ENCODE results near the gene ZNF555.
"Not testable (repeated sequence)": the region's sequence is repeated elsewhere in the genome, so short reads cannot be mapped to it uniquely, and the experiment has no call there.

Gene ZNF555

GRCh38 chr19:2840794-2841791 lies at the start of gene ZNF555:
TSS of gene ZNF555 (plus strand) at chr19:2841475. CDS start at chr19:2841573, 98 bp downstream.
- in situ Hi-C loops (cut with MboI; ENCODE audit: low sequenced_read_pairs) = no loop called here

GRCh38 chr19:2791876-2792275 lies 49.4 kb upstream of the ZNF555 start:
- in situ Hi-C loops (cut with MboI; ENCODE audit: low sequenced_read_pairs) = no loop called here

GRCh38 chr19:2792666-2793065 lies 48.6 kb upstream of the ZNF555 start:
- in situ Hi-C loops (cut with MboI; ENCODE audit: low sequenced_read_pairs) = not testable (repeated sequence)

GRCh38 chr19:2793126-2793525 lies 48.1 kb upstream of the ZNF555 start:
- in situ Hi-C loops (cut with MboI; ENCODE audit: low sequenced_read_pairs) = no loop called here

GRCh38 chr19:2793577-2793976 lies 47.7 kb upstream of the ZNF555 start:
- in situ Hi-C loops (cut with MboI; ENCODE audit: low sequenced_read_pairs) = no loop called here

GRCh38 chr19:2795827-2796658 lies 45.2 kb upstream of the ZNF555 start:
- in situ Hi-C loops (cut with MboI; ENCODE audit: low sequenced_read_pairs) = no loop called here

GRCh38 chr19:2796659-2797266 lies 44.5 kb upstream of the ZNF555 start:
- in situ Hi-C loops (cut with MboI; ENCODE audit: low sequenced_read_pairs) = no loop called here

- in situ Hi-C loops (cut with MboI; ENCODE audit: low sequenced_read_pairs) = no loop called here
Measured at GRCh38 chr19:2797280-2797679, 44.0 kb upstream of the ZNF555 start.

GRCh38 chr19:2798158-2798685 lies 43.1 kb upstream of the ZNF555 start:
- in situ Hi-C loops (cut with MboI; ENCODE audit: low sequenced_read_pairs) = no loop called here

GRCh38 chr19:2798733-2799132 lies 42.5 kb upstream of the ZNF555 start:
- in situ Hi-C loops (cut with MboI; ENCODE audit: low sequenced_read_pairs) = no loop called here

GRCh38 chr19:2799273-2800020 lies 41.8 kb upstream of the ZNF555 start:
- in situ Hi-C loops (cut with MboI; ENCODE audit: low sequenced_read_pairs) = no loop called here

GRCh38 chr19:2800506-2800905 lies 40.8 kb upstream of the ZNF555 start:
- in situ Hi-C loops (cut with MboI; ENCODE audit: low sequenced_read_pairs) = no loop called here

GRCh38 chr19:2802826-2803225 lies 38.4 kb upstream of the ZNF555 start:
- in situ Hi-C loops (cut with MboI; ENCODE audit: low sequenced_read_pairs) = no loop called here

GRCh38 chr19:2803486-2804155 lies 37.7 kb upstream of the ZNF555 start:
- in situ Hi-C loops (cut with MboI; ENCODE audit: low sequenced_read_pairs) = no loop called here

- in situ Hi-C loops (cut with MboI; ENCODE audit: low sequenced_read_pairs) = no loop called here
Measured at GRCh38 chr19:2804156-2805004, 36.9 kb upstream of the ZNF555 start.

- in situ Hi-C loops (cut with MboI; ENCODE audit: low sequenced_read_pairs) = no loop called here
Measured at GRCh38 chr19:2805261-2805900, 35.9 kb upstream of the ZNF555 start.

- in situ Hi-C loops (cut with MboI; ENCODE audit: low sequenced_read_pairs) = no loop called here
Measured at GRCh38 chr19:2805991-2806649, 35.2 kb upstream of the ZNF555 start.
